HepG2 (cell line): ENCODE measurements around the gene ABHD3. TPM values are rescaled to one million over a fixed set of nuclear protein-coding genes. Genes with fewer than 3 reads are reported as not detected.
A peak's percentile ranks its signal among the peaks of the same experiment; 100 is the strongest.

Source experiments
- ELF1 ChIP-seq: sonication (generic); formaldehyde crosslinking; IDR thresholded peaks from 2 replicates; pipeline ENCODE4 v1.4.0; 2020; ENCODE audit warnings: missing genetic modification reagents
- GLI4 ChIP-seq: sonication (generic); formaldehyde crosslinking; IDR thresholded peaks from 2 replicates; pipeline ENCODE4 v1.5.1; 2020; ENCODE audit warnings: missing genetic modification reagents, mild to moderate bottlenecking, moderate library complexity, borderline replicate concordance
- HNF4A ChIP-seq: sonication (generic); formaldehyde crosslinking; IDR thresholded peaks from 2 replicates; pipeline ENCODE4 v1.4.0; 2020; ENCODE audit warnings: missing genetic modification reagents
- MTF2 ChIP-seq: sonication (generic); formaldehyde crosslinking; IDR thresholded peaks from 2 replicates; pipeline ENCODE4 v1.5.0; 2020; ENCODE audit warnings: missing genetic modification reagents, borderline replicate concordance
- NFIC ChIP-seq: IDR thresholded peaks from 2 replicates; pipeline ENCODE4 v1.6.1; 2012; ENCODE audit warnings: mild to moderate bottlenecking, low read length, inconsistent platforms
- PHF5A ChIP-seq: IDR thresholded peaks from one replicate; pipeline ENCODE4 v1.6.1; 2018; ENCODE audit warnings: low read depth, missing genetic modification reagents; ENCODE audit not compliant: unreplicated experiment
- SNRNP70 ChIP-seq: fragments of 200-400 bp; formaldehyde crosslinking; IDR thresholded peaks from 2 replicates; pipeline ENCODE4 v1.6.1; 2017; ENCODE audit warnings: mild to moderate bottlenecking, low read depth, low read length, moderate library complexity
- TCF7 ChIP-seq: sonication (generic); IDR thresholded peaks from 2 replicates; pipeline ENCODE4 v1.6.1; 2016; ENCODE audit warnings: antibody characterized with exemption, low read depth
- TEAD3 ChIP-seq: optimal IDR thresholded peaks from 2 replicates; pipeline ENCODE3; 2016; ENCODE audit warnings: borderline replicate concordance
- XBP1 ChIP-seq: sonication (generic); formaldehyde crosslinking; IDR thresholded peaks from 2 replicates; pipeline ENCODE4 v1.5.0; 2020; ENCODE audit warnings: missing genetic modification reagents
- YEATS2 ChIP-seq: sonication (generic); formaldehyde crosslinking; IDR thresholded peaks from 2 replicates; pipeline ENCODE4 v1.4.0; 2020; ENCODE audit warnings: missing genetic modification reagents, borderline replicate concordance
- ZNF564 ChIP-seq: sonication (generic); formaldehyde crosslinking; IDR thresholded peaks from 2 replicates; pipeline ENCODE4 v1.8.1; 2023; ENCODE audit warnings: mild to moderate bottlenecking, missing genetic modification reagents
- ZNF841 ChIP-seq: sonication (generic); formaldehyde crosslinking; IDR thresholded peaks from 2 replicates; pipeline ENCODE4 v1.8.1; 2023; ENCODE audit warnings: missing genetic modification reagents, borderline replicate concordance
- polyA plus RNA-seq, 8 experiments: library from polyadenylated mRNA; depleted of rRNA in 3 of 8; stranded (reverse) in 7 of 8; unstranded in 1 of 8; fragments of >200 nt; fragmentation: Illumina TruSeq in 4 of 8; extraction: Trizol in 4 of 8; gene quantifications; 2 replicates each; pipeline versions ENCODE4 v1.2.1 to v1.2.3, GENCODE V29; 2011 to 2016; ENCODE audit warnings: low read depth in 4 of 8, missing spikeins in 1 of 8, mixed read lengths in 1 of 8; ENCODE audit not compliant: insufficient read depth in 1 of 8
- total RNA-seq, 5 experiments: library from RNA; depleted of rRNA; stranded (reverse); fragments of >200 nt; fragmentation: Illumina TruSeq; extraction: Trizol; gene quantifications; 2 replicates each; pipeline ENCODE4 v1.2.3, GENCODE V29; 2016; ENCODE audit warnings: low read depth in 1 of 5
- TF ChIP-seq, protein P1 (sequence below): sonication (generic); formaldehyde crosslinking; IDR thresholded peaks from 2 replicates; pipeline ENCODE4 v1.4.0; 2020; ENCODE audit warnings: mild to moderate bottlenecking, missing genetic modification reagents
- TF ChIP-seq, protein P2 (sequence below): sonication (generic); formaldehyde crosslinking; IDR thresholded peaks from 2 replicates; pipeline ENCODE4 v1.5.0; 2020; ENCODE audit warnings: missing genetic modification reagents
- TF ChIP-seq, protein P3 (sequence below): IDR thresholded peaks from 2 replicates; pipeline ENCODE4 v1.6.1; 2016; ENCODE audit warnings: missing compliant biosample characterization, missing genetic modification reagents, borderline replicate concordance
- TF ChIP-seq, protein P4 (sequence below): sonication (generic); formaldehyde crosslinking; IDR thresholded peaks from 2 replicates; pipeline ENCODE4 v1.9.0; 2021; ENCODE audit warnings: missing genetic modification reagents, borderline replicate concordance
- TF ChIP-seq, protein P5 (sequence below): sonication (generic); formaldehyde crosslinking; IDR thresholded peaks from 2 replicates; pipeline ENCODE4 v1.4.0; 2020; ENCODE audit warnings: missing genetic modification reagents

ABHD3 gene
- total and polyA plus RNA-seq, 2 of the 13 experiments (the other 11 are each of a cell fraction or from before 2014, with no cell fraction given): 32.1 to 40.2 TPM

DNA sequence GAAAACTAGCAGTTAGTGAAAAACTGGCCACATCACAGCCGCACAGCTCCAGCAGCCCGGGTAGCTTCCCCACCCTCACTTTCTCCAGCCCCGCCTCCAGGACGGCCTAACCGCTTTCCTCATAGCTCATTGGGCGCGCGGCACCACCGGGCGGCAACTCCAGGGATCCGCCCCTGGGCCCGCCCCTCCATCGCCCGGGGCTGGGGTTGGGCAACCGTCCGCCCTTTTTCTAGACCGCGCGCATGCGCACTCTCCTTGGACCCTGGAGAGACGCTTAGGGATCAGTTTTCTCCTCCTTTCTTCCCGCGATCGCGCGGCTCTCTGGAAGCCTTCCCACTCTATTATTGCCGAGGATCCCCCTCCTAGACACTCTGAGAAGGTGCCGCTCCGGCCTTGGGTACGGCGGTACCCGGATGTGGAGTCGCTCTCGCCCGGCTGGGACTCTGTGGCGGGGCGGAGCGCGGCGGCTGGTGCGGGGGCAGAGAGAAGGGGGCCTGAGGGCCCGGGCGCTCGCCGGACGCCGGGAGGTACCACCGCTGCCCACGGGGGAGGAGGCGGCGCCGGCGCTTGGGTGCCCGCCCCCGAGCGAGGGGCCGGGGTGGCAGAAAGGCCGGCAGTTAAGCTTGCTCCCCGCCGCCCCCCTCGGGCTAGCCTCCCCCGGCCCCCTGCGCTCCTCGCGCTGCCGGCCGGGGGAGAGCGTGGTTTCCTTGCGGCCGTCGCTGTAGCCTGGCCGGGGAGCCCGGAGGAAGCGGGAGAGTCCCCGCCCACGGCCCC is 36.2 kb upstream of the ABHD3 start, which contains the start of gene MIB1 (continued):
- TF ChIP-seq, protein P1, sequence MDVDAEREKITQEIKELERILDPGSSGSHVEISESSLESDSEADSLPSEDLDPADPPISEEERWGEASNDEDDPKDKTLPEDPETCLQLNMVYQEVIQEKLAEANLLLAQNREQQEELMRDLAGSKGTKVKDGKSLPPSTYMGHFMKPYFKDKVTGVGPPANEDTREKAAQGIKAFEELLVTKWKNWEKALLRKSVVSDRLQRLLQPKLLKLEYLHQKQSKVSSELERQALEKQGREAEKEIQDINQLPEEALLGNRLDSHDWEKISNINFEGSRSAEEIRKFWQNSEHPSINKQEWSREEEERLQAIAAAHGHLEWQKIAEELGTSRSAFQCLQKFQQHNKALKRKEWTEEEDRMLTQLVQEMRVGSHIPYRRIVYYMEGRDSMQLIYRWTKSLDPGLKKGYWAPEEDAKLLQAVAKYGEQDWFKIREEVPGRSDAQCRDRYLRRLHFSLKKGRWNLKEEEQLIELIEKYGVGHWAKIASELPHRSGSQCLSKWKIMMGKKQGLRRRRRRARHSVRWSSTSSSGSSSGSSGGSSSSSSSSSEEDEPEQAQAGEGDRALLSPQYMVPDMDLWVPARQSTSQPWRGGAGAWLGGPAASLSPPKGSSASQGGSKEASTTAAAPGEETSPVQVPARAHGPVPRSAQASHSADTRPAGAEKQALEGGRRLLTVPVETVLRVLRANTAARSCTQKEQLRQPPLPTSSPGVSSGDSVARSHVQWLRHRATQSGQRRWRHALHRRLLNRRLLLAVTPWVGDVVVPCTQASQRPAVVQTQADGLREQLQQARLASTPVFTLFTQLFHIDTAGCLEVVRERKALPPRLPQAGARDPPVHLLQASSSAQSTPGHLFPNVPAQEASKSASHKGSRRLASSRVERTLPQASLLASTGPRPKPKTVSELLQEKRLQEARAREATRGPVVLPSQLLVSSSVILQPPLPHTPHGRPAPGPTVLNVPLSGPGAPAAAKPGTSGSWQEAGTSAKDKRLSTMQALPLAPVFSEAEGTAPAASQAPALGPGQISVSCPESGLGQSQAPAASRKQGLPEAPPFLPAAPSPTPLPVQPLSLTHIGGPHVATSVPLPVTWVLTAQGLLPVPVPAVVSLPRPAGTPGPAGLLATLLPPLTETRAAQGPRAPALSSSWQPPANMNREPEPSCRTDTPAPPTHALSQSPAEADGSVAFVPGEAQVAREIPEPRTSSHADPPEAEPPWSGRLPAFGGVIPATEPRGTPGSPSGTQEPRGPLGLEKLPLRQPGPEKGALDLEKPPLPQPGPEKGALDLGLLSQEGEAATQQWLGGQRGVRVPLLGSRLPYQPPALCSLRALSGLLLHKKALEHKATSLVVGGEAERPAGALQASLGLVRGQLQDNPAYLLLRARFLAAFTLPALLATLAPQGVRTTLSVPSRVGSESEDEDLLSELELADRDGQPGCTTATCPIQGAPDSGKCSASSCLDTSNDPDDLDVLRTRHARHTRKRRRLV (CRISPR knock-in tag): no peak
- TF ChIP-seq, protein P2, sequence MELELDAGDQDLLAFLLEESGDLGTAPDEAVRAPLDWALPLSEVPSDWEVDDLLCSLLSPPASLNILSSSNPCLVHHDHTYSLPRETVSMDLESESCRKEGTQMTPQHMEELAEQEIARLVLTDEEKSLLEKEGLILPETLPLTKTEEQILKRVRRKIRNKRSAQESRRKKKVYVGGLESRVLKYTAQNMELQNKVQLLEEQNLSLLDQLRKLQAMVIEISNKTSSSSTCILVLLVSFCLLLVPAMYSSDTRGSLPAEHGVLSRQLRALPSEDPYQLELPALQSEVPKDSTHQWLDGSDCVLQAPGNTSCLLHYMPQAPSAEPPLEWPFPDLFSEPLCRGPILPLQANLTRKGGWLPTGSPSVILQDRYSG (CRISPR knock-in tag): peak; percentile 73; the same call in 1 of the 2 replicates
- TF ChIP-seq SNRNP70: no peak
- peak; percentile 67; the same call in 1 of the 2 replicates for TF ChIP-seq YEATS2 (CRISPR knock-in tag)
- no peak for TF ChIP-seq ZNF564
- TF ChIP-seq, protein P3, sequence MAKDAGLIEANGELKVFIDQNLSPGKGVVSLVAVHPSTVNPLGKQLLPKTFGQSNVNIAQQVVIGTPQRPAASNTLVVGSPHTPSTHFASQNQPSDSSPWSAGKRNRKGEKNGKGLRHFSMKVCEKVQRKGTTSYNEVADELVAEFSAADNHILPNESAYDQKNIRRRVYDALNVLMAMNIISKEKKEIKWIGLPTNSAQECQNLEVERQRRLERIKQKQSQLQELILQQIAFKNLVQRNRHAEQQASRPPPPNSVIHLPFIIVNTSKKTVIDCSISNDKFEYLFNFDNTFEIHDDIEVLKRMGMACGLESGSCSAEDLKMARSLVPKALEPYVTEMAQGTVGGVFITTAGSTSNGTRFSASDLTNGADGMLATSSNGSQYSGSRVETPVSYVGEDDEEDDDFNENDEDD (CRISPR knock-in tag): peak; percentile 64; the same call in 1 of the 2 replicates
- no peak for TF ChIP-seq NFIC
- TF ChIP-seq PHF5A: no peak
- no peak for TF ChIP-seq TCF7
- TF ChIP-seq ZNF841: 0 out of 2 replicates have a peak, but pooled peaks have one; percentile 50
- TF ChIP-seq MTF2 (CRISPR knock-in tag): no peak
- TF ChIP-seq GLI4: 0 out of 2 replicates have a peak, but pooled peaks have one; percentile 56
- TF ChIP-seq XBP1 (CRISPR knock-in tag): no peak
- 0 out of 2 replicates have a peak, but pooled peaks have one; percentile 19 for TF ChIP-seq ELF1 (CRISPR knock-in tag)
- TF ChIP-seq, protein P4, sequence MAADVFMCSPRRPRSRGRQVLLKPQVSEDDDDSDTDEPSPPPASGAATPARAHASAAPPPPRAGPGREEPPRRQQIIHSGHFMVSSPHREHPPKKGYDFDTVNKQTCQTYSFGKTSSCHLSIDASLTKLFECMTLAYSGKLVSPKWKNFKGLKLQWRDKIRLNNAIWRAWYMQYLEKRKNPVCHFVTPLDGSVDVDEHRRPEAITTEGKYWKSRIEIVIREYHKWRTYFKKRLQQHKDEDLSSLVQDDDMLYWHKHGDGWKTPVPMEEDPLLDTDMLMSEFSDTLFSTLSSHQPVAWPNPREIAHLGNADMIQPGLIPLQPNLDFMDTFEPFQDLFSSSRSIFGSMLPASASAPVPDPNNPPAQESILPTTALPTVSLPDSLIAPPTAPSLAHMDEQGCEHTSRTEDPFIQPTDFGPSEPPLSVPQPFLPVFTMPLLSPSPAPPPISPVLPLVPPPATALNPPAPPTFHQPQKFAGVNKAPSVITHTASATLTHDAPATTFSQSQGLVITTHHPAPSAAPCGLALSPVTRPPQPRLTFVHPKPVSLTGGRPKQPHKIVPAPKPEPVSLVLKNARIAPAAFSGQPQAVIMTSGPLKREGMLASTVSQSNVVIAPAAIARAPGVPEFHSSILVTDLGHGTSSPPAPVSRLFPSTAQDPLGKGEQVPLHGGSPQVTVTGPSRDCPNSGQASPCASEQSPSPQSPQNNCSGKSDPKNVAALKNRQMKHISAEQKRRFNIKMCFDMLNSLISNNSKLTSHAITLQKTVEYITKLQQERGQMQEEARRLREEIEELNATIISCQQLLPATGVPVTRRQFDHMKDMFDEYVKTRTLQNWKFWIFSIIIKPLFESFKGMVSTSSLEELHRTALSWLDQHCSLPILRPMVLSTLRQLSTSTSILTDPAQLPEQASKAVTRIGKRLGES (CRISPR knock-in tag): peak; percentile 65; the same call in 1 of the 2 replicates
- peak; percentile 32 for TF ChIP-seq TEAD3 (CRISPR knock-in tag)
- TF ChIP-seq, protein P5, sequence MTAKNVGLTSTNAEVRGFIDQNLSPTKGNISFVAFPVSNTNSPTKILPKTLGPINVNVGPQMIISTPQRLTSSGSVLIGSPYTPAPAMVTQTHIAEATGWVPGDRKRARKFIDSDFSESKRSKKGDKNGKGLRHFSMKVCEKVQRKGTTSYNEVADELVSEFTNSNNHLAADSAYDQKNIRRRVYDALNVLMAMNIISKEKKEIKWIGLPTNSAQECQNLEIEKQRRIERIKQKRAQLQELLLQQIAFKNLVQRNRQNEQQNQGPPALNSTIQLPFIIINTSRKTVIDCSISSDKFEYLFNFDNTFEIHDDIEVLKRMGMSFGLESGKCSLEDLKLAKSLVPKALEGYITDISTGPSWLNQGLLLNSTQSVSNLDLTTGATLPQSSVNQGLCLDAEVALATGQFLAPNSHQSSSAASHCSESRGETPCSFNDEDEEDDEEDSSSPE (CRISPR knock-in tag): peak; percentile 60
- TF ChIP-seq HNF4A (CRISPR knock-in tag): no peak
